Activated CD4-positive, alpha-beta T cell treated with anti-CD3 and anti-CD28 coated beads for 36 hours (primary cell): Measurements from ENCODE around the gene DNAJC5G. TPM values are rescaled to one million over a fixed set of nuclear protein-coding genes. Genes with fewer than 3 reads are reported as not detected.
A peak's percentile ranks its signal among the peaks of the same experiment; 100 is the strongest.

Source experiments
- ATAC-seq: fragments of 200-7000 bp; cut with Tn5 transposase; one replicate; pipeline ENCODE4 v1.10.0; 2021; ENCODE audit warnings: mild to moderate bottlenecking, moderate library complexity
- CTCF ChIA-PET: fragments of 350-600 bp; sonication (Branson Sonifier 250); formaldehyde crosslinking; loops from one replicate; lab custom pipeline; 2021; ENCODE audit warnings: antibody characterized with exemption; lab: Charles Lee
- POLR2A ChIA-PET: fragments of 350-600 bp; sonication (Branson Sonifier 250); formaldehyde crosslinking; loops from one replicate; lab custom pipeline; 2021; ENCODE audit warnings: antibody characterized with exemption, inconsistent platforms; lab: Charles Lee
- DNase-seq: peaks from one replicate; pipeline ENCODE4 v3.0.0-alpha.2; 2020
- H3K27ac Mint-ChIP-seq: one replicate; pipeline ENCODE4 v1.8.0; 2021; ENCODE audit warnings: mixed read lengths
- H3K27me3 Mint-ChIP-seq: one replicate; pipeline ENCODE4 v1.8.0; 2021; ENCODE audit warnings: mixed read lengths
- H3K36me3 Mint-ChIP-seq: one replicate; pipeline ENCODE4 v1.8.0; 2021; ENCODE audit warnings: low read depth, mixed read lengths
- H3K4me1 Mint-ChIP-seq: one replicate; pipeline ENCODE4 v1.8.0; 2021; ENCODE audit warnings: mixed read lengths
- H3K4me3 Mint-ChIP-seq: one replicate; pipeline ENCODE4 v1.8.0; 2021; ENCODE audit warnings: mild to moderate bottlenecking, moderate library complexity, mixed read lengths
- H3K9me3 Mint-ChIP-seq: one replicate; pipeline ENCODE4 v1.8.0; 2021; ENCODE audit warnings: low read depth, mixed read lengths
- intact Hi-C, 2 experiments: fragments of 100-400 bp; cut with DNase I in 1 of 2; cut with micrococcal nuclease in 1 of 2; formaldehyde crosslinking; loops; one replicate each; pipeline versions ENCODE4 v1.14.2 to v1.15.1; 2022 to 2024; cut with DNase I, micrococcal nuclease
- total RNA-seq, 2 experiments: library from RNA; stranded (reverse); gene quantifications; one replicate each; pipeline ENCODE4 v1.2.3, GENCODE V29; 2021

DNAJC5G gene
- total RNA-seq, 2 experiments from 2014 or later, result not detected

GRCh38 chr2:27322766-27323595, 47.7 kb downstream of the DNAJC5G start, which contains the start of gene MPV17:
TSS of gene MPV17 (minus strand) at chr2:27323097. CDS start at chr2:27322517, 580 bp downstream.
- intact Hi-C loops, result loop anchor here (1.0 to 2.0 kb wide), 9 partner anchors 33 to 272 kb away; partner anchors contain the start of genes EIF2B4 (in 2 of the 2), GTF3C2 (in 2 of the 2), SNX17 (in 2 of the 2) and AGBL5 (in 1 of the 2)
- H3K36me3 Mint-ChIP-seq, result peaks cover 23% of the 10 kb centered on the region
- ATAC-seq (peak; percentile 99), DNase-seq (peak; percentile 94)
- H3K27ac Mint-ChIP-seq, result peak within 1 kb of the TSS; percentile 98
- POLR2A ChIA-PET, result interaction anchor here (0.6 kb wide), 2 partner anchors 7 to 131 kb away, joined by 3 read pairs; no protein-coding TSS in a partner anchor
- CTCF ChIA-PET, result interaction anchor here (0.6 to 1.4 kb wide), 9 partner anchors 20 to 382 kb away, joined by 3 to 7 read pairs (median 3); partner anchors contain the start of gene TRIM54
- H3K4me1 Mint-ChIP-seq, result peaks cover 17% of the 10 kb centered on the region
- no peaks in the 10 kb centered on the region for H3K9me3 Mint-ChIP-seq
- peak within 1 kb of the TSS; percentile 98 for H3K4me3 Mint-ChIP-seq
- H3K27me3 Mint-ChIP-seq, result no peaks in the 10 kb centered on the region

GRCh38 chr2:27323596-27324285, 48.5 kb downstream of the DNAJC5G start:
- H3K27ac Mint-ChIP-seq, result peak overlapping the region; percentile 98
- peaks cover 17% of the 10 kb centered on the region for H3K4me1 Mint-ChIP-seq
- ChIA-PET POLR2A (interaction anchor here (1.2 kb wide), 1 partner anchor 28 kb away, joined by 3 read pairs; no protein-coding TSS in a partner anchor), CTCF (interaction anchor here (0.6 to 1.4 kb wide), 6 partner anchors 12 to 381 kb away, joined by 3 to 5 read pairs (median 3); no protein-coding TSS in a partner anchor)
- H3K36me3 Mint-ChIP-seq, result peaks cover 29% of the 10 kb centered on the region
- ATAC-seq, result peak; percentile 3
- H3K4me3 Mint-ChIP-seq, result peak overlapping the region; percentile 98
- no peaks in the 10 kb centered on the region for H3K27me3 Mint-ChIP-seq
- no peaks in the 10 kb centered on the region for H3K9me3 Mint-ChIP-seq
- no peak for DNase-seq
- intact Hi-C loops, result loop anchor here (1.0 to 2.0 kb wide), 8 partner anchors 33 to 273 kb away; partner anchors contain the start of genes EIF2B4 (in 2 of the 2), GTF3C2 (in 2 of the 2), SNX17 (in 2 of the 2) and AGBL5 (in 1 of the 2)

GRCh38 chr2:27324720-27325119, 49.5 kb downstream of the DNAJC5G start:
- CTCF ChIA-PET, result interaction anchor here (1.0 kb wide), 1 partner anchor 45 kb away, joined by 4 read pairs; no protein-coding TSS in a partner anchor
- H3K27ac Mint-ChIP-seq, result no peak overlapping the region
- intact Hi-C loops, result no loop called here
- ATAC-seq (no peak), DNase-seq (no peak)
- no peaks in the 10 kb centered on the region for H3K27me3 Mint-ChIP-seq
- H3K4me1 Mint-ChIP-seq, result peaks cover 17% of the 10 kb centered on the region
- H3K36me3 Mint-ChIP-seq, result peaks cover 29% of the 10 kb centered on the region
- H3K4me3 Mint-ChIP-seq, result peak overlapping the region; percentile 11
- H3K9me3 Mint-ChIP-seq, result no peaks in the 10 kb centered on the region
- POLR2A ChIA-PET, result interaction anchor here (1.2 kb wide), 1 partner anchor 27 kb away, joined by 3 read pairs; no protein-coding TSS in a partner anchor

Other genes starting within 250 kb of the DNAJC5G start
- gene TMEM214, start 242.5 kb upstream of the DNAJC5G start, total RNA-seq, result 10 to 100 TPM; 54.1 to 69.1 TPM
- 10 to 100 TPM; 12.5 to 14.5 TPM for gene AGBL5, start 223.8 kb upstream of the DNAJC5G start, total RNA-seq
- gene OST4, start 203.8 kb upstream of the DNAJC5G start, total RNA-seq, result 100 to 1,000 TPM; 305 to 406 TPM
- gene EMILIN1, start 196.8 kb upstream of the DNAJC5G start, total RNA-seq, result under 1 TPM; 0.40 to 0.46 TPM
- gene KHK, start 188.7 kb upstream of the DNAJC5G start, total RNA-seq, result 10 to 100 TPM; 10.6 to 12.7 TPM
- 1 to 10 TPM; 6.4 to 7.0 TPM for gene CGREF1, start 156.3 kb upstream of the DNAJC5G start, total RNA-seq
- under 1 TPM; 0.39 to 0.65 TPM for gene ABHD1, start 151.6 kb upstream of the DNAJC5G start, total RNA-seq
- 10 to 100 TPM; 59.7 to 59.9 TPM for gene PREB, start 140.8 kb upstream of the DNAJC5G start, total RNA-seq
- not detected for gene PRR30, start 136.0 kb upstream of the DNAJC5G start, total RNA-seq
- under 1 TPM in 1 of 2 experiments, not detected in 1; 0.02 TPM for gene TCF23, start 126.4 kb upstream of the DNAJC5G start, total RNA-seq
- 10 to 100 TPM; 69.9 to 83.4 TPM for gene ATRAID, start 63.4 kb upstream of the DNAJC5G start, total RNA-seq
- gene SLC5A6, start 63.2 kb upstream of the DNAJC5G start, total RNA-seq, result 10 to 100 TPM; 27.3 to 34.9 TPM
- gene CAD, start 58.1 kb upstream of the DNAJC5G start, total RNA-seq, result 100 to 1,000 TPM; 107 to 147 TPM
- gene SLC30A3, start 12.4 kb upstream of the DNAJC5G start, total RNA-seq, result under 1 TPM; 0.53 to 0.86 TPM
- gene TRIM54, start 7.0 kb downstream of the DNAJC5G start, total RNA-seq, result under 1 TPM; 0.09 to 0.11 TPM
- gene UCN, start 33.0 kb downstream of the DNAJC5G start, total RNA-seq, result 1 to 10 TPM; 1.4 to 1.5 TPM
- gene MPV17, start 47.7 kb downstream of the DNAJC5G start, total RNA-seq, result 100 to 1,000 TPM in 1 of 2 experiments, 10 to 100 TPM in 1; 93.4 to 103 TPM
- 10 to 100 TPM; 60.3 to 70.2 TPM for gene GTF3C2, start 81.3 kb downstream of the DNAJC5G start, total RNA-seq
- 10 to 100 TPM; 31.0 to 39.2 TPM for gene EIF2B4, start 94.9 kb downstream of the DNAJC5G start, total RNA-seq
- gene SNX17, start 95.2 kb downstream of the DNAJC5G start, total RNA-seq, result 10 to 100 TPM; 63.9 to 82.1 TPM
- gene ZNF513, start 105.3 kb downstream of the DNAJC5G start, total RNA-seq, result 10 to 100 TPM in 1 of 2 experiments, 1 to 10 TPM in 1; 7.7 to 10.5 TPM
- gene PPM1G, start 134.2 kb downstream of the DNAJC5G start, total RNA-seq, result 100 to 1,000 TPM; 115 to 121 TPM
- gene NRBP1, start 153.2 kb downstream of the DNAJC5G start, total RNA-seq, result 10 to 100 TPM; 74.3 to 74.4 TPM
- 1 to 10 TPM; 4.7 to 5.9 TPM for gene KRTCAP3, start 166.9 kb downstream of the DNAJC5G start, total RNA-seq
- gene IFT172, start 214.3 kb downstream of the DNAJC5G start, total RNA-seq, result 1 to 10 TPM; 8.7 TPM
- not detected for gene FNDC4, start 219.8 kb downstream of the DNAJC5G start, total RNA-seq
- gene GCKR, start 221.4 kb downstream of the DNAJC5G start, total RNA-seq, result not detected